Measurements from ENCODE around the gene PTPN5. TPM values are rescaled to one million over a fixed set of nuclear protein-coding genes. Genes with fewer than 3 reads are reported as not detected.

PTPN5 gene
- total and polyA plus RNA-seq, 10 donors = 0.08 to 2.0 (median 0.26) TPM; not detected in 1

DNA sequence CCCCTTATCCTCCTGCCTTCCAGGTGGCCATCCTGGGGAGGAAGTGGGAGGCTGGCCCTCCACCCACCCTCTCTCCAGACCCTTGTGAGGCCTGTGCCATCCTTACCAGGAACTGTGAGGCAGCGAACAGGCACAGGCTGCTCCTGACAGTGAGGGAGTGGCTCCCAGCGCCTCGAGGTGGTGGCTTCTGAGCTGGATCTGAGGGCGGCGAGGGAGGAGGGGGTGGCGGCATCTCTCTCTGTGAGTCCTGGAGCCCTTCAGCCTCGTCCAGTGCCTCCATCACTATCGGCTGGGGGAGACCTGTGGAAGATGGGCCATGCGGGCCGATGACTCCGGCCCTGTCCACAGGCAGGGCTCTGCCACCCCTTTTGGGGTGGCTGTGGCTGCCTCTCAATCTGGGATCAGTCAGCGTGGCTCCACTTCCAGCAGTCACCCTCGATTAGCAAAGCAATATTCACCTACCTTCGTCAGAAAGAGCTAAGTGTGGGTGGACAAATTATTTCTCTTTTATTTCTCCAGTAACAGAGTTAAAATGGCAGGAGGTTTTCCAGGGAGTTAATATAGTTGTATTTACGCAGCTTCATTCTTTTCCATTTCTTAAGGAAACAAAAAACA is 47.6 kb downstream of the PTPN5 start:
- no peaks in the 10 kb centered on the region for H3K4me1 ChIP-seq
- H3K36me3 ChIP-seq = no peaks in the 10 kb centered on the region
- intact Hi-C loops (cut with DNase I; ENCODE audit: low total_unique reads) = no loop called here
- H3K27ac ChIP-seq = no peak overlapping the region
- H3K9me3 ChIP-seq = no peaks in the 10 kb centered on the region
- 77 to 89% (median 85%) methylated on average over 15 of the region's 15 CpGs for WGBS, 5 donors
- H3K4me3 ChIP-seq = no peak overlapping the region
- TF ChIP-seq POLR2AphosphoS5 (IDR thresholded peaks at IDR 0.05) (no peak), POLR2A (IDR thresholded peaks at IDR 0.05) (no peak)
- TF ChIP-seq, protein P1, sequence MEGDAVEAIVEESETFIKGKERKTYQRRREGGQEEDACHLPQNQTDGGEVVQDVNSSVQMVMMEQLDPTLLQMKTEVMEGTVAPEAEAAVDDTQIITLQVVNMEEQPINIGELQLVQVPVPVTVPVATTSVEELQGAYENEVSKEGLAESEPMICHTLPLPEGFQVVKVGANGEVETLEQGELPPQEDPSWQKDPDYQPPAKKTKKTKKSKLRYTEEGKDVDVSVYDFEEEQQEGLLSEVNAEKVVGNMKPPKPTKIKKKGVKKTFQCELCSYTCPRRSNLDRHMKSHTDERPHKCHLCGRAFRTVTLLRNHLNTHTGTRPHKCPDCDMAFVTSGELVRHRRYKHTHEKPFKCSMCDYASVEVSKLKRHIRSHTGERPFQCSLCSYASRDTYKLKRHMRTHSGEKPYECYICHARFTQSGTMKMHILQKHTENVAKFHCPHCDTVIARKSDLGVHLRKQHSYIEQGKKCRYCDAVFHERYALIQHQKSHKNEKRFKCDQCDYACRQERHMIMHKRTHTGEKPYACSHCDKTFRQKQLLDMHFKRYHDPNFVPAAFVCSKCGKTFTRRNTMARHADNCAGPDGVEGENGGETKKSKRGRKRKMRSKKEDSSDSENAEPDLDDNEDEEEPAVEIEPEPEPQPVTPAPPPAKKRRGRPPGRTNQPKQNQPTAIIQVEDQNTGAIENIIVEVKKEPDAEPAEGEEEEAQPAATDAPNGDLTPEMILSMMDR (IDR thresholded peaks at IDR 0.05 in 8 of 11, conservative IDR thresholded peaks at IDR 0.05 in 3 of 11) = no peak
- DNase-seq = no peak
- H3K27me3 ChIP-seq (replicated peaks in 1 of 7) = no peaks in the 10 kb centered on the region

DNA sequence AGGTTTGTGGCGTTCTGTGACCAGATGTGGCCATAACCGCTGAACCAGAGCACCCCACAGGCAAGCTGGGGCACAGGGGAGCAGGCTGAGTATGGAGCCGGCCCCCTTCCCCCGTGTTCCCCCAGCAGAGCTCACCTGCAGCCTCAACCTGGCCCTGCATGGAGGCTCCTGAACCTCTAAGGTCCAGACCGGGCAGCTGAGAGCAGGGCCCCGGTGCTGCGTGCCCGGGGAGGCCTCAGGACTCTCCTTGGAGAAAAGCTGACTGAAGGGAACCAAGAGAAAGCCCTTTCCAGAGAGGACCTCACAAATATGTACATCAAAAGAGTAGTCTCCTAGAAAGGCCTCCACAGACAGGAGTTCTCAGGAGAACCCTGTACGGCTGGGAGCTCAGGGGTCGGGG is 48.2 kb downstream of the PTPN5 start:
- intact Hi-C loops (cut with DNase I; ENCODE audit: low total_unique reads) = no loop called here
- DNase-seq = no peak
- no peaks in the 10 kb centered on the region for H3K4me1 ChIP-seq
- no peaks in the 10 kb centered on the region for H3K9me3 ChIP-seq
- H3K4me3 ChIP-seq = no peak overlapping the region
- H3K36me3 ChIP-seq = no peaks in the 10 kb centered on the region
- no peak overlapping the region for H3K27ac ChIP-seq
- TF ChIP-seq POLR2AphosphoS5 (IDR thresholded peaks at IDR 0.05) (no peak), POLR2A (IDR thresholded peaks at IDR 0.05) (no peak)
- TF ChIP-seq, protein P1 (IDR thresholded peaks at IDR 0.05 in 8 of 11, conservative IDR thresholded peaks at IDR 0.05 in 3 of 11) = no peak
- H3K27me3 ChIP-seq (replicated peaks in 1 of 7) = no peaks in the 10 kb centered on the region
- 89 to 96% (median 90%) methylated on average over 7 to 10 of the region's 10 CpGs for WGBS, 5 donors

DNA sequence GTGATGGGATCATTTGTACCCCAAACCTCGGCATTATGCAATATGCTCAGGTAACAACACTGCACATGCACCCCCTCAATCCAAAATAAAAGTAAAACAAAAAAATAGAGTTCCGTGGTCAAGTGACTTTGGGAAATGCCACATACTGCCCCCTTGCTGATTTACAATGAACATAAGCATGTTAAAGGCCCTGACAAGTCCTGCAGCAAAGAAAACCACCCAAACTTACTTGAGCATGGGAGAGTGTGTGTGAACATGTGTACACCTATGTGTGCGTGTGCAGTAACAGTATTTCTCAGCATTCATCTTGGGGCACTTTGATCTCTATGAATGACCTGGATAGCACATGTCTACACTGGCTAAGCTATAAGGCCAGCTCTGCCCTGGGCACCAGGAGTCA is 49.8 kb downstream of the PTPN5 start:
- Histone ChIP-seq H3K27ac (no peak overlapping the region), H3K9me3 (no peaks in the 10 kb centered on the region), H3K4me1 (no peaks in the 10 kb centered on the region), H3K4me3 (no peak overlapping the region), H3K36me3 (no peaks in the 10 kb centered on the region), H3K27me3 (replicated peaks in 1 of 7) (no peaks in the 10 kb centered on the region)
- TF ChIP-seq, protein P1 (IDR thresholded peaks at IDR 0.05 in 8 of 11, conservative IDR thresholded peaks at IDR 0.05 in 3 of 11) = no peak
- intact Hi-C loops (cut with DNase I; ENCODE audit: low total_unique reads) = no loop called here
- no peak for DNase-seq
- 83 to 89% (median 85%) methylated on average over 3 of the region's 3 CpGs for WGBS, 5 donors

DNA sequence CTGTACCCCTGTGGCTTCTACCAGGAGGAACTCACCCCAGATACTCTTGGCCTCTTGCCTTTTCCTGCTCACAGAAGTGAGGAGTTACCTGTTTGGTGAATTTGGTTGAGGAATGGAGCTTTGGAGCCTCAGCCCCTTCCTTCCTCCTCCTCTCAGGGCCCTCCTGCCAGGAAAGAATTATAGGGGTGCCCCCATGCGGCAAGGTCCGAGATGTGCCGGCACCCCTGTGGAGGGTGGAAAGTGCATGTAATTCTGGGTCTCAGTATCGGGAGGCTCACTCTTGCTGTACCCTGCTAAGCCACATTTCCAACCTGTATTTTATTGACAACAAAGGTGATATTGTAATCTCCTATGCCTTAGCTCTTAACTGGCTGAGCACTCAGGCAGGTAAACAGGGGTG is 51.9 kb downstream of the PTPN5 start:
- no peaks in the 10 kb centered on the region for H3K27me3 ChIP-seq (replicated peaks in 1 of 7)
- intact Hi-C loops (cut with DNase I; ENCODE audit: low total_unique reads) = loop anchor here (10.0 kb wide), 1 partner anchor 625 kb away; no protein-coding TSS in a partner anchor
- no peaks in the 10 kb centered on the region for H3K9me3 ChIP-seq
- H3K4me3 ChIP-seq = no peak overlapping the region
- TF ChIP-seq POLR2AphosphoS5 (IDR thresholded peaks at IDR 0.05) (no peak), POLR2A (IDR thresholded peaks at IDR 0.05) (no peak)
- TF ChIP-seq, protein P1 (IDR thresholded peaks at IDR 0.05 in 8 of 11, conservative IDR thresholded peaks at IDR 0.05 in 3 of 11) = no peak
- DNase-seq = no peak
- WGBS, 5 donors = 54 to 89% (median 64%) methylated on average over 4 of the region's 4 CpGs
- no peaks in the 10 kb centered on the region for H3K36me3 ChIP-seq
- H3K4me1 ChIP-seq = no peaks in the 10 kb centered on the region
- no peak overlapping the region for H3K27ac ChIP-seq
